Activated CD8-positive, alpha-beta T cell treated with anti-CD3 and anti-CD28 coated beads for 36 hours (primary cell): ENCODE results near the gene PKN1. TPM values are rescaled to one million over a fixed set of nuclear protein-coding genes. Genes with fewer than 3 reads are reported as not detected.

Experiments used
- ATAC-seq: fragments of 200-7000 bp; cut with Tn5 transposase; one replicate; pipeline ENCODE4 v1.10.0; 2021; ENCODE audit warnings: mild to moderate bottlenecking, moderate library complexity
- CTCF ChIA-PET: fragments of 350-600 bp; sonication (Branson Sonifier 250); formaldehyde crosslinking; loops from one replicate; lab custom pipeline; 2021; ENCODE audit warnings: antibody characterized with exemption; lab: Charles Lee
- POLR2A ChIA-PET: fragments of 350-600 bp; sonication (Branson Sonifier 250); formaldehyde crosslinking; loops from one replicate; lab custom pipeline; 2021; ENCODE audit warnings: antibody characterized with exemption; lab: Charles Lee
- DNase-seq: peaks from one replicate; pipeline ENCODE4 v3.0.0-alpha.2; 2020
- H3K27ac Mint-ChIP-seq: one replicate; pipeline ENCODE4 v1.8.0; 2021; ENCODE audit warnings: mild to moderate bottlenecking, mixed read lengths
- H3K27me3 Mint-ChIP-seq: one replicate; pipeline ENCODE4 v1.8.0; 2021; ENCODE audit warnings: mixed read lengths
- H3K36me3 Mint-ChIP-seq: one replicate; pipeline ENCODE4 v1.8.0; 2021; ENCODE audit warnings: low read depth, mixed read lengths
- H3K4me1 Mint-ChIP-seq: one replicate; pipeline ENCODE4 v1.8.0; 2021; ENCODE audit warnings: low read depth, mixed read lengths
- H3K4me3 Mint-ChIP-seq: one replicate; pipeline ENCODE4 v1.8.0; 2021; ENCODE audit warnings: mild to moderate bottlenecking, moderate library complexity, mixed read lengths
- H3K9me3 Mint-ChIP-seq: one replicate; pipeline ENCODE4 v1.8.0; 2021; ENCODE audit warnings: mixed read lengths
- CTCF ChIP-seq: fragments of 200-600 bp; IDR thresholded peaks from one replicate; pipeline ENCODE4 v1.8.0; 2022; ENCODE audit warnings: antibody characterized with exemption, mild to moderate bottlenecking
- intact Hi-C: fragments of 100-400 bp; cut with micrococcal nuclease; formaldehyde crosslinking; loops from one replicate; pipeline ENCODE4 v1.10.0; 2022
- total RNA-seq, 2 experiments: library from RNA; stranded (reverse); gene quantifications; one replicate each; pipeline ENCODE4 v1.2.3, GENCODE V29; 2021

PKN1 gene
- total RNA-seq, 2 experiments from 2014 or later: 172 to 192 TPM

- no peak for TF ChIP-seq CTCF
- ChIA-PET POLR2A (interaction anchor here (0.6 to 1.6 kb wide), 3 partner anchors 15 to 72 kb away, joined by 3 read pairs; no protein-coding TSS in a partner anchor), CTCF (interaction anchor here (0.6 to 1.1 kb wide), 2 partner anchors 18 to 45 kb away, joined by 3 read pairs; no protein-coding TSS in a partner anchor)
Measured at GRCh38 chr19:14434543-14435319, 1.6 kb downstream of the PKN1 start.

GRCh38 chr19:14435320-14436050, 2.4 kb downstream of the PKN1 start:
- Mint-ChIP-seq H3K36me3 (peaks cover 15% of the 10 kb centered on the region), H3K4me3 (peak overlapping the region; percentile 67), H3K27me3 (peaks cover 2% of the 10 kb centered on the region), H3K4me1 (peaks cover 42% of the 10 kb centered on the region), H3K9me3 (no peaks in the 10 kb centered on the region), H3K27ac (peak overlapping the region; percentile 77)
- ChIA-PET CTCF (interaction anchor here (0.6 to 1.1 kb wide), 2 partner anchors 17 to 45 kb away, joined by 3 read pairs; no protein-coding TSS in a partner anchor), POLR2A (interaction anchor here (0.6 kb wide), 1 partner anchor 71 kb away, joined by 3 read pairs; no protein-coding TSS in a partner anchor)
- ATAC-seq: no peak
- no peak for DNase-seq
- no peak for TF ChIP-seq CTCF
- intact Hi-C loops: no loop called here

More at GRCh38 chr19:14434543-14435319, 1.6 kb downstream of the PKN1 start:
- H3K9me3 Mint-ChIP-seq: no peaks in the 10 kb centered on the region
- peak overlapping the region; percentile 67 for H3K4me3 Mint-ChIP-seq
- peak overlapping the region; percentile 77 for H3K27ac Mint-ChIP-seq
- DNase-seq: peak; percentile 86
- peak; percentile 86 for ATAC-seq
- H3K27me3 Mint-ChIP-seq: peaks cover 2% of the 10 kb centered on the region
- peaks cover 12% of the 10 kb centered on the region for H3K36me3 Mint-ChIP-seq
- intact Hi-C loops: loop anchor here (5.0 kb wide), 1 partner anchor 43 kb away; the partner anchor contains the start of gene PTGER1
- peaks cover 35% of the 10 kb centered on the region for H3K4me1 Mint-ChIP-seq

GRCh38 chr19:14437578-14438140, 4.6 kb downstream of the PKN1 start:
- H3K36me3 Mint-ChIP-seq: peaks cover 22% of the 10 kb centered on the region
- no peak overlapping the region for H3K4me3 Mint-ChIP-seq
- CTCF ChIA-PET: interaction anchor here (0.6 to 2.0 kb wide), 4 partner anchors 35 to 89 kb away, joined by 3 to 13 read pairs (median 4); no protein-coding TSS in a partner anchor

GRCh38 chr19:14439014-14439413, 5.9 kb downstream of the PKN1 start:
- H3K9me3 Mint-ChIP-seq: no peaks in the 10 kb centered on the region
- H3K4me3 Mint-ChIP-seq: peak overlapping the region; percentile 82
- POLR2A ChIA-PET: interaction anchor here (0.6 to 1.5 kb wide), 4 partner anchors 18 to 56 kb away, joined by 3 to 5 read pairs (median 3); no protein-coding TSS in a partner anchor
- no peak for TF ChIP-seq CTCF
- no peak for DNase-seq
- H3K36me3 Mint-ChIP-seq: peaks cover 32% of the 10 kb centered on the region
- no peak for ATAC-seq
- no peaks in the 10 kb centered on the region for H3K27me3 Mint-ChIP-seq
- CTCF ChIA-PET: interaction anchor here (1.1 to 2.0 kb wide), 5 partner anchors 26 to 90 kb away, joined by 3 to 13 read pairs (median 4); no protein-coding TSS in a partner anchor
- peak overlapping the region; percentile 92 for H3K27ac Mint-ChIP-seq
- H3K4me1 Mint-ChIP-seq: peaks cover 41% of the 10 kb centered on the region
- intact Hi-C loops: no loop called here

More at GRCh38 chr19:14437578-14438140, 4.6 kb downstream of the PKN1 start:
- Mint-ChIP-seq H3K4me1 (peaks cover 41% of the 10 kb centered on the region), H3K27me3 (no peaks in the 10 kb centered on the region), H3K9me3 (no peaks in the 10 kb centered on the region), H3K27ac (peak overlapping the region; percentile 72)
- POLR2A ChIA-PET: no interaction called here
- DNase-seq (no peak), ATAC-seq (no peak)
- no peak for TF ChIP-seq CTCF
- intact Hi-C loops: no loop called here
